NT2/D1 (cell line): ENCODE measurements around the gene PCDHGB7.

Experiments
- YY1 ChIP-seq: IDR thresholded peaks from 2 replicates; pipeline ENCODE4 v1.6.1; 2011; ENCODE audit not compliant: insufficient read length, insufficient read depth
- ZNF274 ChIP-seq: IDR thresholded peaks from 2 replicates; pipeline ENCODE4 v1.6.1; 2011; ENCODE audit warnings: mild to moderate bottlenecking, low read depth, low read length

DNA sequence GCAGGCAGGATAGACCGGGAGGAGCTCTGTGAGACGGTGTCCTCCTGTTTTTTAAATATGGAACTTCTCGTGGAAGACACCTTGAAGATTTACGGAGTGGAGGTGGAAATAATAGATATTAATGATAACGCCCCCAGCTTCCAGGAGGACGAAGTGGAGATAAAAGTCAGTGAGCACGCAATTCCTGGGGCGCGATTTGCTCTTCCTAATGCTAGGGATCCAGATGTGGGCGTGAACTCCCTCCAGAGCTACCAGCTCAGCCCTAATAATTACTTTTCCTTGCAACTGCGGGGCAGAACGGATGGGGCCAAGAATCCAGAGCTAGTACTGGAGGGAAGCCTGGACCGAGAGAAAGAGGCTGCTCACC, 4.0 kb downstream of the PCDHGB7 start:
- TF ChIP-seq ZNF274, result no peak
- no peak for TF ChIP-seq YY1
